GM21529 (cell line): ENCODE results near the gene FSCN2.

ENCODE experiments used
- ATAC-seq: cut with Tn5 transposase; IDR thresholded peaks from one replicate; pipeline ENCODE4 v1.9.1; 2021; ENCODE audit not compliant: unreplicated experiment

The FSCN2 gene

GRCh38 chr17:81538651-81539570 lies 10.7 kb downstream of the FSCN2 start:
- no peak for ATAC-seq

- no peak for ATAC-seq
Measured at GRCh38 chr17:81539571-81539900, 11.4 kb downstream of the FSCN2 start.

GRCh38 chr17:81539961-81540675 lies 11.9 kb downstream of the FSCN2 start:
- no peak for ATAC-seq

GRCh38 chr17:81540676-81541027 lies 12.5 kb downstream of the FSCN2 start:
- no peak for ATAC-seq

GRCh38 chr17:81541123-81541522 lies 12.9 kb downstream of the FSCN2 start:
- ATAC-seq: no peak

GRCh38 chr17:81542431-81543338 lies 14.5 kb downstream of the FSCN2 start:
- ATAC-seq: no peak

GRCh38 chr17:81543339-81543675 lies 15.1 kb downstream of the FSCN2 start:
- ATAC-seq: no peak

- no peak for ATAC-seq
Measured at GRCh38 chr17:81543756-81544155, 15.6 kb downstream of the FSCN2 start.

GRCh38 chr17:81544281-81544974 lies 16.3 kb downstream of the FSCN2 start:
- no peak for ATAC-seq

GRCh38 chr17:81545160-81545949 lies 17.2 kb downstream of the FSCN2 start:
- ATAC-seq: no peak

- no peak for ATAC-seq
Measured at GRCh38 chr17:81546906-81547613, 18.9 kb downstream of the FSCN2 start.

GRCh38 chr17:81547614-81547982 lies 19.4 kb downstream of the FSCN2 start:
- no peak for ATAC-seq

- no peak for ATAC-seq
Measured at GRCh38 chr17:81549031-81549557, 20.9 kb downstream of the FSCN2 start.

- ATAC-seq: no peak
Measured at GRCh38 chr17:81549826-81550225, 21.6 kb downstream of the FSCN2 start.

- ATAC-seq: no peak
Measured at GRCh38 chr17:81550285-81550684, 22.1 kb downstream of the FSCN2 start.

- no peak for ATAC-seq
Measured at GRCh38 chr17:81550830-81551457, 22.8 kb downstream of the FSCN2 start.

GRCh38 chr17:81551458-81552243 lies 23.5 kb downstream of the FSCN2 start:
- ATAC-seq: peak; percentile 4
